ENCODE results near the gene NANP. TPM values are rescaled to one million over a fixed set of nuclear protein-coding genes. Genes with fewer than 3 reads are reported as not detected.

NANP gene
- total and polyA plus RNA-seq, 2 of the 13 experiments (the other 11 are each of a cell fraction or from before 2014, with no cell fraction given) = 8.9 to 21.5 TPM

GRCh38 chr20:25608774-25609173, 15.0 kb downstream of the NANP start:
- ATAC-seq (peak; percentile 18; the same call in 1 of the 3 replicates), FAIRE-seq (no peak), DNase-seq (ENCODE audit: low spot score) (no peak)
- in situ Hi-C loops (cut with HindIII; ENCODE audit: extremely low pct_ligation_motif_present, low pct_unique_long_range_greater_than_20kb) = no loop called here
- Histone ChIP-seq H3K9ac (ENCODE audit: insufficient read depth, low read depth, low read length) (no peak overlapping the region), H3K27me3 (ENCODE audit: control insufficient read depth in 1 of 2, insufficient read depth in 2 of 2, low read length in 2 of 2) (no peaks in the 10 kb centered on the region), H3K27ac (ENCODE audit: extremely low read length, insufficient read depth, low read length) (no peak overlapping the region), H2AFZ (ENCODE audit: low read length) (no peak overlapping the region), H3K4me2 (ENCODE audit: low read depth, low read length) (no peak overlapping the region), H3K79me2 (ENCODE audit: insufficient read depth, low read length) (peaks cover 4% of the 10 kb centered on the region), H3K4me1 (ENCODE audit: insufficient read depth, low read length) (peaks cover 25% of the 10 kb centered on the region), H3K36me3 (replicated peaks in 1 of 2; ENCODE audit: control insufficient read depth in 1 of 2, insufficient read depth in 2 of 2, low read length in 2 of 2) (peaks cover 2 to 4% of the 10 kb centered on the region in 2 experiments; a peak in 4 of 5 replicates), H3K9me3 (ENCODE audit: low read length) (no peaks in the 10 kb centered on the region), H4K20me1 (ENCODE audit: insufficient read depth, low read length) (no peaks in the 10 kb centered on the region), H3K4me3 (replicated peaks in 1 of 3; ENCODE audit: insufficient read depth in 1 of 3, low read depth in 2 of 3, low read length in 3 of 3) (no peak overlapping the region)
- WGBS (ENCODE audit: low lambda C conversion rate) = 76% methylated on average over 3 of the region's 3 CpGs
- ChIA-PET CTCF (ENCODE audit: low intra/inter-chr PET ratio, low total read pairs) (no interaction called here), POLR2A (interaction anchor here (1.4 kb wide), 1 partner anchor 24 kb away, joined by 7 read pairs; the partner anchor contains the start of gene NINL)
- intact Hi-C loops (cut with micrococcal nuclease; ENCODE audit: unreplicated experiment) = no loop called here
- TF ChIP-seq MTA3 (CRISPR knock-in tag; IDR thresholded peaks at IDR 0.05) (no peak), NR2F6 (IDR thresholded peaks at IDR 0.05) (0 out of 2 replicates have a peak, but pooled peaks have one; percentile 19), NR2F6 (CRISPR knock-in tag; IDR thresholded peaks at IDR 0.05) (no peak), FOXO1 (CRISPR knock-in tag; IDR thresholded peaks at IDR 0.05) (0 out of 2 replicates have a peak, but pooled peaks have one; percentile 14), RARA (CRISPR knock-in tag; IDR thresholded peaks at IDR 0.05) (0 out of 2 replicates have a peak, but pooled peaks have one; percentile 31), ZNF18 (CRISPR knock-in tag; IDR thresholded peaks at IDR 0.05; ENCODE audit: insufficient replicate concordance) (peak; percentile 26)
- BruUV-seq (replicated peaks) = no TSS peak

GRCh38 chr20:25606094-25606695, 17.6 kb downstream of the NANP start:
- Histone ChIP-seq H3K27ac (ENCODE audit: extremely low read length, insufficient read depth, low read length) (no peak overlapping the region), H3K4me3 (replicated peaks in 1 of 3; ENCODE audit: insufficient read depth in 1 of 3, low read depth in 2 of 3, low read length in 3 of 3) (no peak overlapping the region), H2AFZ (ENCODE audit: low read length) (no peak overlapping the region), H3K4me1 (ENCODE audit: insufficient read depth, low read length) (peaks cover 49% of the 10 kb centered on the region), H3K27me3 (ENCODE audit: control insufficient read depth in 1 of 2, insufficient read depth in 2 of 2, low read length in 2 of 2) (no peaks in the 10 kb centered on the region), H4K20me1 (ENCODE audit: insufficient read depth, low read length) (no peaks in the 10 kb centered on the region), H3K79me2 (ENCODE audit: insufficient read depth, low read length) (no peaks in the 10 kb centered on the region), H3K36me3 (replicated peaks in 1 of 2; ENCODE audit: control insufficient read depth in 1 of 2, insufficient read depth in 2 of 2, low read length in 2 of 2) (no peaks in the 10 kb centered on the region; a peak in 1 of 5 replicates), H3K4me2 (ENCODE audit: low read depth, low read length) (no peak overlapping the region), H3K9ac (ENCODE audit: insufficient read depth, low read depth, low read length) (no peak overlapping the region), H3K9me3 (ENCODE audit: low read length) (no peaks in the 10 kb centered on the region)
- no peak for ATAC-seq
- BruUV-seq (replicated peaks) = no TSS peak
- in situ Hi-C loops (cut with HindIII; ENCODE audit: extremely low pct_ligation_motif_present, low pct_unique_long_range_greater_than_20kb) = no loop called here
- FAIRE-seq = no peak
- intact Hi-C loops (cut with micrococcal nuclease; ENCODE audit: unreplicated experiment) = no loop called here
- no peak for DNase-seq (ENCODE audit: low spot score)
- POLR2A ChIA-PET = interaction anchor here (0.7 to 1.4 kb wide), 2 partner anchors 22 to 99 kb away, joined by 3 read pairs; no protein-coding TSS in a partner anchor
- 98% methylated on average over 1 of the region's 1 CpG for WGBS (ENCODE audit: low lambda C conversion rate)
- CTCF ChIA-PET (ENCODE audit: low intra/inter-chr PET ratio, low total read pairs) = no interaction called here
- TF ChIP-seq HOXA7 (CRISPR knock-in tag; IDR thresholded peaks at IDR 0.05) = no peak
- TF ChIP-seq ZGPAT (CRISPR knock-in tag; IDR thresholded peaks at IDR 0.05) = no peak
- TF ChIP-seq ZNF570 (CRISPR knock-in tag; IDR thresholded peaks at IDR 0.05; ENCODE audit: borderline replicate concordance) = no peak
- no peak for TF ChIP-seq ZNF878 (CRISPR knock-in tag; IDR thresholded peaks at IDR 0.05)
- no peak for TF ChIP-seq MTA1 (CRISPR knock-in tag; IDR thresholded peaks at IDR 0.05; ENCODE audit: borderline replicate concordance)
- TF ChIP-seq IKZF1 (IDR thresholded peaks at IDR 0.05) = no peak

All from HepG2 (cell line).